Measurements from ENCODE around the gene CDC42EP3.
A peak's percentile ranks its signal among the peaks of the same experiment; 100 is the strongest.

CDC42EP3 gene

GRCh38 chr2:37683241-37683640, 11.8 kb upstream of the CDC42EP3 start:
- DNase-seq = no peak

GRCh38 chr2:37682473-37682872, 11.0 kb upstream of the CDC42EP3 start:
- no peak for DNase-seq

GRCh38 chr2:37681587-37681986, 10.1 kb upstream of the CDC42EP3 start:
- DNase-seq = no peak

GRCh38 chr2:37679072-37679695, 7.7 kb upstream of the CDC42EP3 start:
- no peak for DNase-seq

- no peak for DNase-seq
Measured at GRCh38 chr2:37676274-37676673, 4.8 kb upstream of the CDC42EP3 start.

- DNase-seq = no peak
Measured at GRCh38 chr2:37674946-37675345, 3.5 kb upstream of the CDC42EP3 start.

GRCh38 chr2:37672870-37673184, 1.4 kb upstream of the CDC42EP3 start:
- DNase-seq = no peak

GRCh38 chr2:37672104-37672869, 845 bp upstream of the CDC42EP3 start:
- DNase-seq = peak; percentile 89

GRCh38 chr2:37671816-37672103, 318 bp upstream of the CDC42EP3 start:
- no peak for DNase-seq

- DNase-seq = no peak
Measured at GRCh38 chr2:37670378-37671008, 949 bp downstream of the CDC42EP3 start.

GRCh38 chr2:37669446-37669845, 2.0 kb downstream of the CDC42EP3 start:
- no peak for DNase-seq

GRCh38 chr2:37667704-37668103, 3.7 kb downstream of the CDC42EP3 start:
- DNase-seq = no peak

GRCh38 chr2:37666772-37667171, 4.7 kb downstream of the CDC42EP3 start:
- no peak for DNase-seq

- DNase-seq = no peak
Measured at GRCh38 chr2:37665604-37666362, 5.7 kb downstream of the CDC42EP3 start.

- DNase-seq = no peak
Measured at GRCh38 chr2:37665043-37665442, 6.4 kb downstream of the CDC42EP3 start.

- DNase-seq = no peak
Measured at GRCh38 chr2:37664231-37664643, 7.2 kb downstream of the CDC42EP3 start.

GRCh38 chr2:37663390-37663789, 8.1 kb downstream of the CDC42EP3 start:
- DNase-seq = no peak

GRCh38 chr2:37659723-37660122, 11.7 kb downstream of the CDC42EP3 start:
- DNase-seq = no peak

- no peak for DNase-seq
Measured at GRCh38 chr2:37658682-37659081, 12.8 kb downstream of the CDC42EP3 start.

- DNase-seq = no peak
Measured at GRCh38 chr2:37657471-37657870, 14.0 kb downstream of the CDC42EP3 start.

- no peak for DNase-seq
Measured at GRCh38 chr2:37656512-37657423, 14.7 kb downstream of the CDC42EP3 start.
